GM10266 (cell line): ENCODE results near the gene GDF2.

ENCODE experiments used
- DNase-seq: peaks from one replicate; pipeline ENCODE4 v3.0.0; 2012; ENCODE audit errors: extremely low spot score
- CTCF ChIP-seq: IDR thresholded peaks from 2 replicates; pipeline ENCODE4 v1.5.1; 2012; ENCODE audit warnings: mild to moderate bottlenecking, low read depth; ENCODE audit not compliant: control insufficient read depth, insufficient read depth; ENCODE audit errors: missing control alignments

GDF2 gene

DNA sequence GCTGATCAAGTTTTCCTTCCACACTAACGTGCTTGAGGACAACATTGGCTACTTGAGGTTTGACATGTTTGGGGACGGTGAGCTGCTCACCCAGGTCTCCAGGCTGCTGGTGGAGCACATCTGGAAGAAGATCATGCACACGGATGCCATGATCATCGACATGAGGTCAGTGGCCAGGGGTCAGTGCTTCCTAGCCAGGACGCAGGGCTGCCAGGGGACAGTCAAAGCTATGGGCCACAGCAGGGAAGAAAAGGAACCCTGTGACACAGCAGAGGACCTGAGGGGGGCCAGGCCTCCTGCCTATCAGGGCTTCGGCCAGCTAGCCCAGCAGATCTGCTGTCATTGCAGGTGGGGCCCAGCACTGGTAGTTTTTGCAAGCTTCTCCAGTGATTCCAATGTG is 31.1 kb downstream of the GDF2 start:
- TF ChIP-seq CTCF, result no peak
- no peak for DNase-seq

GRCh38 chr10:47354165-47354564 is 31.9 kb downstream of the GDF2 start:
- TF ChIP-seq CTCF, result no peak
- no peak for DNase-seq

GRCh38 chr10:47354900-47355299 is 32.6 kb downstream of the GDF2 start:
- DNase-seq, result no peak
- no peak for TF ChIP-seq CTCF

DNA sequence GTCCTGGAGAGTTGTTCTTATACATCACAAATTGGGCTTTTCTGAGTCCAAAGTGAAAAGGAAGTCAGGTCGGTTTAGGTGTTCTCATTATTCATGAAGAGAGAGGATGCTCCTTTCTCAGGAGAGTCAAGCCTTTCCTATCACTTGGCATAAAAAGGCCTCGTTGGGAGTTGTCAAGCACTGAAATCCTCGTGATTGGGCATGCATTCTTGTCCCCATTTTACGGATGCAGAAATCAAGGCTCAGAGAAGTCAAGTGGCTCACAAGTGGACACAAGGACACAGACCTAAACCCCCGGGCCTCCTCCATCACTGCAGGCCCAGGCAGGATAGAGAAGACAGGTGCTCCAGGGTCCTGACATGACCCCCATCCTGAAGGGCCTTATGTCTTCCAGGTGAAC is 34.5 kb downstream of the GDF2 start:
- no peak for TF ChIP-seq CTCF
- DNase-seq, result no peak

GRCh38 chr10:47357131-47357582 is 34.9 kb downstream of the GDF2 start:
- TF ChIP-seq CTCF, result no peak
- no peak for DNase-seq

DNA sequence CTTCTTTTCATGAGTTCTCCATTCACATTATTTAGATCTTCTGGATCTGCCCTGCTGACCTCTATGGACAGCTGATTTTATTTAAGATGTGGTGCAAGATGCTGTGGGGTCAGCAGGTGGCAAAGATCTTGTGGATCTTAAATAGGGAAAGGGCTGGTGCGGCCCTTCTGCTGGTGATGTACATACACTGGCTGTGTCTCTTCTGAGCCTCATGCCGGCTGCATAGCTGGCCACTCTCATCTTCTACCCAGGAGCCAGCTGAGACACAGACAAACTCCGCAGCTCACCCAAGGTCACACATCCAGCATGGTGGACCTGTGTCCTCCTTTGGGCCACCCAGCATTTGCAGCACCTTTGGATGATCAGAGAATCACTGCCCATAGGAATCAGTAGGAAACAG is 35.7 kb downstream of the GDF2 start:
- DNase-seq, result no peak
- TF ChIP-seq CTCF, result no peak

GRCh38 chr10:47358457-47358856 is 36.2 kb downstream of the GDF2 start:
- DNase-seq, result no peak
- TF ChIP-seq CTCF, result no peak

DNA sequence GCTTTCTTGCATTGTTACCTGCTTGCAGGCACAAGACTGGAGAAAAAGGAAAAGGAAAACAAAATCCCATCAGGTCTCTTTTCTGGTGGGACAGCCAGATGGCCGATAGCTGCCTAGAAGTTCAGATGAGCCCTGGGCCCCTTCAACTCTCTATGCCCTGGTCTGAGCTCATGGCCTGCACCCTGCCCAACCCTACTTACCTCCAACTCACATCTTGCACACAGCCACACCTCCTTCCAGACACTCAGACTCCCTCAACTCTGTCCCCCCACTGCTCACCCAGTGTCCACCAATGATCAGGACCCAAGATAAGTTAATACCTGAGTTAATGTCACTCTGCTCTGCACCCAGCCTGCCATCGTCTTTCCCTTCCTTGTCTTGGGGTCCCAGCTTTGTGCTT is 36.8 kb downstream of the GDF2 start:
- TF ChIP-seq CTCF, result no peak
- DNase-seq, result no peak
